ENCODE data around the gene TRIM13. TPM values are rescaled to one million over a fixed set of nuclear protein-coding genes. Genes with fewer than 3 reads are reported as not detected.
A peak's percentile ranks its signal among the peaks of the same experiment; 100 is the strongest.

TRIM13 gene
- total RNA-seq, 4 donors from 2014 or later = 11.4 to 21.5 (median 19.1) TPM

GRCh38 chr13:50012396-50013169 is 15.7 kb downstream of the TRIM13 start:
- no peaks in the 10 kb centered on the region for H3K27me3 ChIP-seq
- ATAC-seq = no peak
- no peak for TF ChIP-seq POLR2A (IDR thresholded peaks at IDR 0.05)
- H3K9me3 ChIP-seq = no peaks in the 10 kb centered on the region
- in situ Hi-C loops (cut with MboI; ENCODE audit: low sequenced_read_pairs in 4 of 4) (no loop called here), intact Hi-C loops (cut with DNase I; ENCODE audit: low total_unique reads) (no loop called here)
- DNase-seq = no peak
- H3K27ac ChIP-seq = peak overlapping the region in 1 of 4 donors; percentile 6
- no peak overlapping the region for H3K4me3 ChIP-seq
- H3K36me3 ChIP-seq = peaks cover 0 to 21% of the 10 kb centered on the region in 2 donors
- H3K4me1 ChIP-seq = peaks cover 24 to 26% of the 10 kb centered on the region in 2 donors

GRCh38 chr13:50014386-50014785 is 17.5 kb downstream of the TRIM13 start:
- Histone ChIP-seq H3K9me3 (no peaks in the 10 kb centered on the region), H3K4me3 (no peak overlapping the region), H3K27me3 (no peaks in the 10 kb centered on the region), H3K4me1 (peaks cover 33 to 34% of the 10 kb centered on the region in 2 donors), H3K36me3 (peaks cover 0 to 21% of the 10 kb centered on the region in 2 donors), H3K27ac (peak overlapping the region in 3 of 4 donors; percentile 5 to 20 (median 20))
- ATAC-seq = no peak
- no peak for DNase-seq
- TF ChIP-seq CTCF (IDR thresholded peaks at IDR 0.05 in 4 of 5, conservative IDR thresholded peaks at IDR 0.05 in 1 of 5) (no peak), POLR2A (IDR thresholded peaks at IDR 0.05) (no peak)
- in situ Hi-C loops (cut with MboI; ENCODE audit: low sequenced_read_pairs in 4 of 4) (no loop called here), intact Hi-C loops (cut with DNase I; ENCODE audit: low total_unique reads) (no loop called here)

- intact Hi-C loops (cut with DNase I; ENCODE audit: low total_unique reads) (no loop called here), in situ Hi-C loops (cut with MboI; ENCODE audit: low sequenced_read_pairs in 4 of 4) (no loop called here)
Observed at GRCh38 chr13:50015258-50015657, 18.4 kb downstream of the TRIM13 start, which contains the start of gene KCNRG. Gene KCNRG (plus strand): TSS chr13:50015444. CDS start chr13:50015494, 50 bp downstream.

GRCh38 chr13:50015750-50016149 is 18.9 kb downstream of the TRIM13 start:
- in situ Hi-C loops (cut with MboI; ENCODE audit: low sequenced_read_pairs in 4 of 4) (no loop called here), intact Hi-C loops (cut with DNase I; ENCODE audit: low total_unique reads) (no loop called here)
- Histone ChIP-seq H3K36me3 (peaks cover 0 to 30% of the 10 kb centered on the region in 2 donors), H3K27ac (peak overlapping the region in 3 of 4 donors; percentile 6 to 47 (median 27)), H3K4me1 (peaks cover 33 to 34% of the 10 kb centered on the region in 2 donors), H3K4me3 (no peak overlapping the region), H3K9me3 (no peaks in the 10 kb centered on the region), H3K27me3 (no peaks in the 10 kb centered on the region)
- no peak for TF ChIP-seq CTCF (IDR thresholded peaks at IDR 0.05 in 4 of 5, conservative IDR thresholded peaks at IDR 0.05 in 1 of 5)
- ATAC-seq (no peak), DNase-seq (no peak)

More at GRCh38 chr13:50015258-50015657, 18.4 kb downstream of the TRIM13 start, which contains the start of gene KCNRG:
- Histone ChIP-seq H3K4me1 (peaks cover 33 to 34% of the 10 kb centered on the region in 2 donors), H3K9me3 (no peaks in the 10 kb centered on the region), H3K36me3 (peaks cover 0 to 28% of the 10 kb centered on the region in 2 donors), H3K27me3 (no peaks in the 10 kb centered on the region), H3K4me3 (no peak within 1 kb of the TSS), H3K27ac (peak within 1 kb of the TSS in 3 of 4 donors; percentile 22 to 47 (median 31))
- DNase-seq = no peak
- ATAC-seq = no peak
- no peak for TF ChIP-seq POLR2A (IDR thresholded peaks at IDR 0.05)
- no peak for TF ChIP-seq CTCF (IDR thresholded peaks at IDR 0.05 in 4 of 5, conservative IDR thresholded peaks at IDR 0.05 in 1 of 5)

GRCh38 chr13:50016444-50016843 is 19.6 kb downstream of the TRIM13 start:
- DNase-seq (no peak), ATAC-seq (no peak)
- in situ Hi-C loops (cut with MboI; ENCODE audit: low sequenced_read_pairs in 4 of 4) (no loop called here), intact Hi-C loops (cut with DNase I; ENCODE audit: low total_unique reads) (no loop called here)
- Histone ChIP-seq H3K9me3 (no peaks in the 10 kb centered on the region), H3K4me3 (no peak overlapping the region), H3K27me3 (no peaks in the 10 kb centered on the region), H3K27ac (peak overlapping the region in 3 of 4 donors; percentile 6 to 47 (median 31)), H3K36me3 (peaks cover 0 to 30% of the 10 kb centered on the region in 2 donors), H3K4me1 (peaks cover 33 to 34% of the 10 kb centered on the region in 2 donors)
- TF ChIP-seq CTCF (IDR thresholded peaks at IDR 0.05 in 4 of 5, conservative IDR thresholded peaks at IDR 0.05 in 1 of 5) = no peak

All from gastrocnemius medialis (tissue), 4 donors.